Stimulated activated CD8-positive, alpha-beta memory T cell treated with anti-CD3 and anti-CD28 coated beads, Interleukin-4, amount 100 ng/mL, for 1 hour (primary cell): ENCODE measurements around the gene NENF.
"Not testable (repeated sequence)": the region's sequence is repeated elsewhere in the genome, so short reads cannot be mapped to it uniquely, and the experiment has no call there.

Experiments used
- DNase-seq, 2 donors: peaks; one replicate each; pipeline ENCODE4 v3.0.0-alpha.2; 2020; ENCODE audit warnings: low read depth in 2 of 2, low spot score in 1 of 2

The NENF gene

GRCh38 chr1:212458817-212459216 is 26.1 kb downstream of the NENF start:
- no peak for DNase-seq

GRCh38 chr1:212459656-212460055 is 26.9 kb downstream of the NENF start:
- DNase-seq = no peak

- DNase-seq = no peak
These were observed 27.7 kb downstream of the NENF start for GRCh38 chr1:212460376-212460775.

- no peak for DNase-seq
These were observed 29.4 kb downstream of the NENF start for GRCh38 chr1:212461916-212462660.

GRCh38 chr1:212463565-212464285 is 31.0 kb downstream of the NENF start:
- no peak for DNase-seq

GRCh38 chr1:212465311-212465710 is 32.6 kb downstream of the NENF start:
- DNase-seq = no peak

- no peak for DNase-seq
These were observed 33.7 kb downstream of the NENF start for GRCh38 chr1:212466437-212466836.

- DNase-seq = no peak
These were observed 34.4 kb downstream of the NENF start for GRCh38 chr1:212466898-212467650.

GRCh38 chr1:212467843-212468482 is 35.2 kb downstream of the NENF start:
- DNase-seq = no peak

- no peak for DNase-seq
These were observed 37.3 kb downstream of the NENF start for GRCh38 chr1:212470059-212470458.

GRCh38 chr1:212471286-212471685 is 38.6 kb downstream of the NENF start:
- DNase-seq = no peak

- DNase-seq = no peak
These were observed 39.4 kb downstream of the NENF start for GRCh38 chr1:212471891-212472675.

- DNase-seq = no peak
These were observed 41.0 kb downstream of the NENF start for GRCh38 chr1:212473729-212474128.

GRCh38 chr1:212475151-212475550 is 42.4 kb downstream of the NENF start:
- no peak for DNase-seq

GRCh38 chr1:212475831-212476230 is 43.1 kb downstream of the NENF start:
- DNase-seq = not testable (repeated sequence)

GRCh38 chr1:212477014-212477679 is 44.4 kb downstream of the NENF start:
- peak; percentile 44 to 49 for DNase-seq

GRCh38 chr1:212477680-212478466 is 45.2 kb downstream of the NENF start:
- DNase-seq = no peak

GRCh38 chr1:212478467-212479025 is 45.8 kb downstream of the NENF start:
- DNase-seq = no peak

GRCh38 chr1:212479188-212479587 is 46.5 kb downstream of the NENF start:
- no peak for DNase-seq
